8988T (cell line): ENCODE data around the gene LGR4.

Source experiments
- DNase-seq: peaks from one replicate; pipeline ENCODE4 v3.0.0; 2011

Gene LGR4

GRCh38 chr11:27397624-27398399 lies 74.8 kb downstream of the LGR4 start:
- DNase-seq = no peak

DNA sequence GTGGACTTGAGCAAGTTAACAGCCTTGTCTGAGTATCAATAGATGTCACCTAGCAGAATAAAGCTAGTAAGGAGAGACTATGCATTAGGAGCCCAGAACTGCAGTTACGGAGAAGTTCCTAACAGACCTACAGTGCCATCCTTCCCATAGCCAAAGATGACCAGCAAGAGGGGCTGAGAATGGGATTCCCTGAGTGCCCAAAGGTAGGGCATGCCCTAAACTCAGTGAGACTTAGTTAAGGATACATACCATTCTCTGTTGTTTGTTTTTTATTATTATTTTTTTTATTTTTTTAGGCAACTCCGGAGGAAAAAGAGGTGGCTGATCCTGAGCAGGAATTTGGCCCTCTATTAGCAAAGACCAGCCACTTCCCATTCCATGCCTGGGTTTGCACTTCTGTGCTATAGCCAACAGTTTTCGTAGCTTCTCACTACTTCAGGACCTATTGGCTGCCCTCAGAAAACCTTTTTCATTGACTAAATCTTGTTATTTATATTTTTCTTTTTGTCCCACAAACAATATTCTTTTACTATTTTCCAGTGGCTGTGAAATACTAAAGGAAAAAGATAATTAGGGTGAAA lies 76.2 kb downstream of the LGR4 start:
- no peak for DNase-seq

DNA sequence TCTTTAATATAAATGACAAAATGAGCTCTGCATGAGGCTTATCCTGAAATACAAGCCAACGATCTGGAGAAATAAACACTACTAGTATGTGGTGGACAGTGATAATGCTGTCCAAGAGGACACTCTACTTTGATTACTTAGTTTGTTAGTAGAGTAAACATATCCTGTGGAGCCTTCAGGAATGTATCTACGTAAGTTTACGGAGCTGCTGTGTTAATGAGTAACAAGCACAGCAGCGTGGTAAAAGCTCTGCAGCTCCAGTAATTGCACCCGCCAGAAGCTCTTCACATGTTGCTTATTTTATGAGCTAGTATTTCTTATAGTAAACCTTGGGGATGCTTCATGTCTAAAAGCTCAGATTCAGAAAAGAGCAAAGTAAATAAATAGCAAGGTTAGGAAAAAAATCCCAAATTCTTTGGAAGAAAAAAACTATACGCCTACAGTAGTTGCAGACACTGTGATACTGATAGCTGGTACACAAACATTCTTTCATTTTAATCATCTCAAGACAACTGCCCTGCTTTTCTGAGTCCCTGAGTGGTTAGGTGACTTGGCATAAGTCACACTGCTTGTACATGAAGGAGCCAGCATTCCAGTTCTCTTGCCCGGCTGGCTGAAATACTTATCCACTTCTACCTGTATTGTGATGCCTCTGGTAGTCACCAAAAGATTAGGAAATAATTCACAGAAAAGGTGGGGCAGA lies 76.9 kb downstream of the LGR4 start:
- no peak for DNase-seq

GRCh38 chr11:27394781-27395228 lies 77.8 kb downstream of the LGR4 start:
- no peak for DNase-seq

DNA sequence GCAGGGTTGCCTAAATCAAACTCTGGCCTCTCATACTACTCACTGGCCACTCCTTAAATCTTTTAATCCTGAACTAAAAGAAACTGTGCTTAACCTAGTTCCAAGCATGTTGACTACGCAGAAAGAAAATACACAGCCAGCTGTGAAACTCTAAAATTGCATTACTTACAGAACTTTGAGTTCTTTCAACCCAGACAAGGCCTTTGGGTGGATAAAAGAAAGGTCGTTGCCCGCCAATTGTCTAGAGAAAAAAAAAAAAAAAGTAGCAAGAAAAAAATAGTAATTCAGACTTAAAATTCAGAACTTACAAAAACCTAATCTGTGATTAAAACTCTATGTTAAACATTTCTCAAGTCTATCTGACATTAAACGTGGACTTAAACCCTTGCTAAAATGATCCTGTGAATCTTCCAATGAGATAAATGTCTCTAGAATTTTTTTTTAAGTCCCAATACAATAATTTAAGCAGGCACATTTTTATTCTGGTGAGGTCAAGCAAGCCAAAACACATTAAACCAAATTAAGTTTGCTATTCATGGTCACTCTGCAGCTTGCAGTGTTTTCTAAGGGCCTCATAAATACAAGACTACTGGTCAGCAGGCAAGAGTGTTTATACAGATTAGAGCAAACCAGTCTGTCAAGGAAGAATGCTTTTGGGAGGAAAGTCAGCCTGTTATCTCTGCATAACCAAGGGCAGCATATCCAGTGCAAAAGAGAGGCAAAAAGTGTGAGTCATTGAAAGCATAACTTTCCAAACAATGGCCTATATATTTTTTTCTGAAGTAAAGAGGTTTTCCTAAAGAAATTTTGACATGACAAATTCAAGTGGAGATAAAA lies 80.1 kb downstream of the LGR4 start:
- no peak for DNase-seq

DNA sequence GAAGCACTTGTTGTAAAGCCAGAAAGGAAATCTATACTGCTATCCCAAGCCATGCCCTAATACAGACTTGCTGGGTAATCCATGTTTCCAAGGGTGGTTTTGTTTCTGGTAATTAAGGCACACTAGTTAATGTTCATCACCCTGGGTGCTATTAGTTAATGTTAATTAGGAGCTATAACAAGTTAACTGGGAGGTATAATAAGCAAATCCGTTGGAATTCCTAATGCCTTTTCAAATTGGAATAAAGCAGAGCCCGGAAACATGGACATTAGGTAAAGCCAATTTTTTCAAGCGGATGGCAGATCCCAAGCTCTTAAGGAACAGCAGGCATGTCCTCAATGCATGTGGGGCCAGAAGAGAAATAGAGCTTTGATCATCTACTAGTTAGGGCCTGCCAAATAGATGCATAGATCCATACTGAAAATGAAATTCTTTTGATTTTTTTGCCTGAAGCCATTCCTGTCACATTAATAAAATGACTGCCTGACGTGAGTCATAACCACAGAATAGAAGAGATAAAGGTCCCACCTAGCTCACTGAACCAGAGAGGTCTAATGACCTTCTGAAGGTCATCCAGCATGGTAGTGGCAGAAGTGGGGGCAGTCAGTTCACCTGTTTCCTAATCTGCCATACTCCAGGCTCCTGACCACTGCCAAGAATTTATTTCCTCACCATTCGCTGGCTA lies 81.1 kb downstream of the LGR4 start:
- DNase-seq = no peak

DNA sequence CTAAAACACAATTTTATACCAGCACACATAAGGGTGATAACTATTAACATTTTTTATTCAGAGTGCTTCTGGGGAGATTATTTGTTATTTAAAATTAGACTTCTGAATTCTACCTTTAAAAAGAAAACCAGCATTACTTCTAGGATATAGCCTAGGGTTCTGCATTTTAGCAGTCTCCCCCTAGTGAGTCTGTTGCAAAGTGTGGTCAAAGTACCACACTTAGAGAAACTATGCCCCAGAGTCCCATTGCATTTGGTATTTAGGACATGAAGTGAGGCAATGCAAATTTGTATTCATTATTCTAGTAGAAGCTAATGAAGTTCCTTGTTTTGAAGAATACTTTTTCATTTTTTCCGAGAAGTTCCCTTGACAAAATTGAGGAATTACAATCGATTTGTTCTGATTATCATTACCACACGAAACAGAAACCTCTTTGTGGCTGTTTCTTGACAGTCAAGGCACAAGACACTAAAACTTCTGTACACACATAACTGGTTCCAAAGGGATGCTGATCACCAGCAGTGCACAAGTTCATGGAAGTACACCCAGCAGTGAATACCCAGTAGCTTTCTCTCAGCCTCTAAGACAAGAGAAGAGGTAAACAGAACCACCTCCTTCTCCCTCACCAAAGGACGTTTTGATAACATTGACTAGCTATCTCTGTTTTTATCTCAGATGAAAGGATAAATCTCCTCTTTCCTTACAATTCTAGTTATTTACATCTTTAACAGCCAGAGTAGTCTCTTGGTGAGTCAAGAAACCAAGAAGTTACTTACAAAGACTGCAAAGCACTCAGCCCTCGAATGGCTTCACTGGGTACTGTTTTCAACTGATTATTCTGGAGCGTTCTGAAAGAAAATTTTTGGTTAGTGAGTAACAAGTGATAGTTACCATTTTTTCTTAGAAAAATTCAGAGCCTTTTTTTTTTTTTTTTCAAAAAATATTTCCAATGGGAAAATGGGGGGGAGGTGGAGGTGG lies 82.0 kb downstream of the LGR4 start:
- DNase-seq = no peak

DNA sequence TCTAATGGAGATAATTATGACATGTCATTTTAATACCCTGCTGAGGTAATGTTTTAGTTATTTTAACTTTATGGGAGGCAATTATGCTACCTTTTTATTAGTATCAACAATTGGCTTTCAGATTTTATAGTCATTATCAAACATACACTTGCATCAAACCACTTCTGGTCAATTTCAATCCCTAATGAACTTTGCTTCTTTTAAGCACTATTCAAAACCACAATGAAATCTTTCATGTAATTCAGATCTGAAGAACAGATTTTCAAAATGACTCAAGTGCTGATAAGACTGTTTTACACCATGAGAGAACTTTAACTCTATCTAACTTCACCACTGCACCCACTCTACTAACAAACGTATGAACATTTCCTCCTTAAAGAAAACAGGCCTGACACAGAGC lies 83.7 kb downstream of the LGR4 start:
- DNase-seq = no peak

GRCh38 chr11:27388001-27388400 lies 84.6 kb downstream of the LGR4 start:
- DNase-seq = no peak

DNA sequence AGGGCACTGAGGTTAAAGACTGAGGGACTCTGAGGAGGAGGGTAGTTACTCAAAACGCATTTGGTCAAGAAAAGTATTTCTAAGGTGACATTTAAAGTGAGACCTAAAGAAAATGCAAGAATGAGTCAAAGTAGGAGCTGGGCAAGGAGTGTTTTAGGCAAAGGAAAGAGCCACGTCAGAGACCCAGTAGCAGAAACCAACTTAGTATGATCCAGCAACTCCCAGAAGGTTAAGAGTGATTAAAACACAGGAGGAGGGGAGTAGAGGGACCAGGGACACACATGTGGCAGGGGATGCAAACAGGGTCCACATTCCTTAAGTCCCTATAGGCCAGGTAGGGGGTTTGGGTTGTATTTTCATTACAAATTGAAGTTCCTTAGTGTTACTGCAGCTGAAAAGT lies 85.2 kb downstream of the LGR4 start:
- no peak for DNase-seq

DNA sequence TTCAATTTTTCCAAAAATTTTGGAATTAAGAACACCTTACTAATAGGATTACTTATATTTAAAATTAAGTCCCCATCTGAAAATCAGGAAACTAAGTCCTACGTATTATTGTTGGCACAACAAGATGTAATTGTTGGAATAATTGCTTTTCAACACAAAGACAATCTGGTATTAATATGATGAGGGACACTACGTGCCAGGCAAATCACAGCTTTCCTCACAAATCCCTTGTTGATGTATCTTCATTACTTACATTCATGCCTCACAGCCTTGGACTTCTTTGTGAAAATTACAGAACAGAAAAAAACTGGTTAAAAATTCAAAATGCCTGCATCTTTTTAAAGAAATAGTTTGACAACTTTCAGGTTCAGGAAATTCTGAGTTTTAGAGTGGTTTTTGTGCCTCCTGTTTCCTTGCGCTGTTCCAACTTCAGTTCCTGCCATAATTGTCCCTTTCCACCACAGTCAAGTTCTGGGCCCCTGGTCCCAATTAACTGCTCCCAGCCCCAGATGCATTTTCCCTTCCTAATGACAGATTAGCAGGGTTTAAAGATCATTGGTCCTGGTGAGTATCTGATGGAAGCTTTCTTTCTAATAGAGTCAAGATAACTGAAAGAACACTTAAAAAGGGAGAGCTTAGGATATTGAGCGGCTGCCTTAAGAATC lies 86.3 kb downstream of the LGR4 start:
- DNase-seq = no peak

DNA sequence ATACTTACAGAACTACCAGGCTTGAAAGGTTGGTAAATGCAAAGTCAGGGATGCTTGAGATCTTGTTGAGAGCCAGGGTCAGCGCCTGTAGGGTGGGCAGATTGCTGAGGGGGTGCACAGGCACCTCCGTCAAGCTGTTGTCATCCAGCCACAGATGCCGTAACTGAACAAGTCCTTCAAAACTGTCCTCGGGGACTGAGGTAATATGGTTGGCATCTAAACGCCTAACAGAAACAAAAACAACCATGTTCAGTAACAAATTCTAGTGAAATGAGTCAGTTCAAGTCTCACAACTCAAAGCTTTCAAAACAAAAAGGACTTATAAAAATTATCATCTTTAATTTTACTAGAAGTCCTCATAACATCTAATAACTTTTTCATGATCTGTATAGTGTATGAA lies 87.3 kb downstream of the LGR4 start:
- DNase-seq = no peak

- DNase-seq = no peak
Observed at GRCh38 chr11:27384227-27384626, 88.4 kb downstream of the LGR4 start.

- DNase-seq = no peak
Observed at GRCh38 chr11:27383645-27384044, 88.9 kb downstream of the LGR4 start.

DNA sequence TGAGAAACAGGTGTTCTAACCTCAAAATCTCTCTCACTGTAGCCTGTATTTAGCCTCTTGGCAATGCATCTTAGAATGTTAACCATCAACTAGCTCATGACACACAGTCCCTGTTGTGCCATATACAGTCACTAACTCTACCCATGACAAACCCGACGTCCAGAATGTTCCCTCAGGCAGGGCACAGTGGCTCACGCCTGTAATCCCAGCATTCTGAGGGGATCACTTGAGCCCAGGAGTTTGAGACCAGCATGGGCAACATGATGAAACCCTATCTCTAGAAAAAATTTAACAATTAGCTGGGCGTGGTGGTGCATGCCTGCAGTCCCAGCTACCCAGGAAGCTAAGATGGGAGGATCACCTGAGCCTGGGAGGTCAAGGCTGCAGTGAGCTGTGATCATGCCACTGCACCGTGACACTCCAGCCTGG lies 91.3 kb downstream of the LGR4 start:
- DNase-seq = no peak

GRCh38 chr11:27380771-27381170 lies 91.8 kb downstream of the LGR4 start:
- DNase-seq = no peak

- DNase-seq = no peak
Observed at GRCh38 chr11:27379449-27379848, 93.1 kb downstream of the LGR4 start.

GRCh38 chr11:27375370-27375769 lies 97.2 kb downstream of the LGR4 start:
- no peak for DNase-seq

- DNase-seq = no peak
Observed at GRCh38 chr11:27373856-27374602, 98.6 kb downstream of the LGR4 start.

DNA sequence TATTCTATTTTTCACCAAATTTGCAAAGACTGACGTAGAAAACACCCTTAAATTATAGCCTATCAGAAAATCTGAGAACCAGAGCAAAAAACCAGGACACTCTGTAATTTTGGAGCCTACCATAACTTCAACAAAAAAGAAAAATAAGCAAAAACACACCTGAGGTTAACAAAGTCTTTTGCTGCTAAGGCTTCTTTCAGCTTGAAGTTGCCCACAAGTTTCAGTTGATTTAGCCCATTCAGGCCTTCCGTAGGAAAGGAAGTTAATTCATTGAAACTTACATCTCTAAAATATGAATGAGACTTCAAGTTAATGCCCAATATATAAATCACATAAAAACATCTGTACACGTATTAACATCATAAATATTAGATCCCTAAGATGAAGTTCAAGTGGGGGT lies 99.2 kb downstream of the LGR4 start:
- no peak for DNase-seq
